GM12891 (cell line): Measurements from ENCODE around the gene PXDC1.

Experiments used
- POLR2A ChIP-seq: IDR thresholded peaks from 2 replicates; pipeline ENCODE4 v1.6.1; 2011; ENCODE audit warnings: low read depth, low read length, control low read depth
- POLR2AphosphoS5 ChIP-seq: IDR thresholded peaks from 2 replicates; pipeline ENCODE4 v1.6.1; 2011; ENCODE audit warnings: low read depth, low read length, control low read depth
- SPI1 ChIP-seq: IDR thresholded peaks from 2 replicates; pipeline ENCODE4 v1.6.1; 2011; ENCODE audit warnings: low read depth, low read length, control low read depth

DNA sequence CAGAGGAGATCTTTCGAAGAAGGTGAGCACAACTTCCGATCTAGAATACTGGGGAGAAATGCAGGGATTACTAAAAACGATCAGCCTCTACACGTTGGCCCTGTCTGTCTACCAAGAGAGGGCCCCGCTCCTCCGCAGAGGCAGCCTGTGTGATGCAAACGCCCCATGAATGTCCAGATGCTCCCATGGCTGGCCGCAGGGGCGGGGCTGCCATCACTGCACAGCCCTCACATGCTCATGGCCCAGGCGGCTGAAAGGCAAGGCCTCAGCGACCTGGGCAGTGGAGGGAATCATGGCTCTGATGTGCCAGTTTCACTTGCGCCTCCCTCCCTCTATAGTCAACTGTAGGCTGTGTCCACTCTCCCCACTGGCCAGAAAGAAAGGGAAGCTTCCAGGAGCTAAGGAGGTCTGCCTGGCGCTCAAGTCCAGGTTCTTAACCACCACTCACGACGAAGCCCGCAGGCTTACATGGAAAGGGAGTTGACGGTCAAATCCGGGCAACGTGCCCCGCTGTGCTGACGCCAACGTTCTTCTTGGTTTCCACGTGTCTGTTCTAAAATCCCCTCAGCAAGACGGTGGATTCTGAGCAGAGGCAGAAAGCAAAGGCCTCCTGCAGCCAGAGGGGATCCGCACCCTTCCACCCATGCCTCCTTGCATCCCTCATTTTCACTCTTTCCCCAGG lies 14.2 kb downstream of the PXDC1 start:
- TF ChIP-seq POLR2A (no peak), POLR2AphosphoS5 (no peak), SPI1 (no peak)
